Renal cortical epithelial cell (primary cell): ENCODE measurements around the gene SDHAF1. TPM values are rescaled to one million over a fixed set of nuclear protein-coding genes. Genes with fewer than 3 reads are reported as not detected.
"Not testable (repeated sequence)": the region's sequence is repeated elsewhere in the genome, so short reads cannot be mapped to it uniquely, and the experiment has no call there.

ENCODE experiments used
- DNase-seq: peaks from one replicate; pipeline ENCODE4 v3.0.0-alpha.2; 2011; ENCODE audit warnings: low read depth
- total RNA-seq: library from RNA; depleted of rRNA; stranded (reverse); fragments of >200 nt; gene quantifications from 2 replicates; pipeline ENCODE4 v1.2.3, GENCODE V29; 2014

The SDHAF1 gene, protein sequence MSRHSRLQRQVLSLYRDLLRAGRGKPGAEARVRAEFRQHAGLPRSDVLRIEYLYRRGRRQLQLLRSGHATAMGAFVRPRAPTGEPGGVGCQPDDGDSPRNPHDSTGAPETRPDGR
- 9.4 and 10.4 TPM in 2 replicates for total RNA-seq

DNA sequence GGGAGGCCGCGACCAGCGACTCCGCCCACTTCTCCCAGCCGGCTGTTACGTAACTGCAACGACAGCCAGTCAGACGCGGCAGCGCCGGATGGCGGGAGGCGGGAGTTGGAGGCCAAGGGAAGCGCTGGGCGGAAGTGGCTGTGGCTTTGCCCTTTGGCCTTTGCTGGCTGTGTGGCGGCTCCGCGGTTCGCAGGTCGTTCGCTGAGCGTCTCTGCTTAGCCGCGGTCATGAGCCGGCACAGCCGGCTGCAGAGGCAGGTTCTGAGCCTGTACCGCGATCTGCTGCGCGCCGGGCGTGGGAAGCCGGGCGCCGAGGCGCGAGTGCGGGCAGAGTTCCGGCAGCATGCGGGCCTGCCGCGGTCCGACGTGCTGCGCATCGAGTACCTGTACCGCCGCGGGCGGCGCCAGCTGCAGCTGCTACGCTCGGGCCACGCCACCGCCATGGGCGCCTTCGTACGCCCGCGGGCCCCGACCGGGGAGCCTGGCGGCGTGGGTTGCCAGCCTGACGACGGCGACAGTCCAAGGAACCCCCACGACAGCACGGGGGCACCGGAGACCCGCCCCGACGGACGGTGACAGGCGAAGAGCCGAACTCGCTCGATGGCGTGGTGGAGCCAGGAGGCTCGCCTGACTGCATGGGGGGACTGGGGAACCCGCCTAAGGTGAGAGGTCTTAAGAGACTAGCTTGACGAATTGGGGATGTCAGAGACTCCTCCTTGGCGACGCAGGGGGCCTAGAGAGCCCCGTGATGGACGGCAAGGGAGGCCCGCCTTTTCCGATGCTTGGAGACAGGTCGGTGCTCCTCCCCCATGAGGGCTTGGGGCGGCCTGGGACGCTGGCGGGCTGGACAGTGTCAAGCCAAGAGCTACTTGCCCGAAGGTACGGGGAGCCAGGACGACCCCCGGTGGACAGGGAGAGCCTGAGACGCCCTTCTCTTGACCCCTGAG, at the start of gene SDHAF1:
SDHAF1 (plus strand) TSS at position 141 of the 946 bp plus-strand sequence; CDS start at position 228, 87 bp downstream.
- peak; percentile 82 for DNase-seq

DNA sequence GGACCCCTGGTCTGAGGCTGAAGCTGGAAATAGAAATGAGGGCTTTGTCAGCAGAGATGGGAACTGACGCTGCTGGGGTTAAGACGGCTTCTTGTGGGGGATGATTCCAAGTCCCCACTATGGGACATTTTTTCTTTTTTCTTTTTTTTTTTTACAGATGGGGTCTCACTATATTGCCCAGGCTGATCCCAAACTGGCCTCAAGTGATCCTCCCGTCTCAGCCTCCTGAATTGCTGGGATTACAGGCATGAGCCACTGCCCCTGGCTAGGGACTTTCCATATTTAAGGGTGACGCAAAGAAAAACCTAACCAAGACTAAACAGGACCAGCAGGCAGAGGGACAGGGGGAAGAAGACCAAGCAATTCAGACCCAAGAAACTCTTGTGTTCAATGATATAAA, 48.8 kb upstream of the SDHAF1 start:
- DNase-seq: no peak

DNA sequence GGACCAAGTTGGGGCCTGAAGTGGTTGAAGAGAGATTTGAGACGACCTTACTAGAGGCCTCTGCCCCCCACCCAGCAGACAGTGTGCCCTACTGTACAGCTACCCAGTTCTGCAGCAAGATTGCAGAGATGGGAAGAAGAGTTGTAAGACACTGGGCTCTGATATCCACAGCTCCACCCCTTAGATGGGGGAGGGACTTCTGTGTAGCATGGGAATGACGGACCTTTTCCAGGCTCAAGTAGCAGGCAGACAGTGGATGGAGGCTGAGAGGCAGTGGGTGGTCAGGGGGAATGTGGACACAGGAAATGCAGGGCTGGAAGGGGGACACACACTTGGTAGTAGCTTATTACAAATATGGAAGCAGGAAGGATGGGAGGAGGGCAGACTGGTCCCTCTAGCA, 45.9 kb upstream of the SDHAF1 start:
- no peak for DNase-seq

DNA sequence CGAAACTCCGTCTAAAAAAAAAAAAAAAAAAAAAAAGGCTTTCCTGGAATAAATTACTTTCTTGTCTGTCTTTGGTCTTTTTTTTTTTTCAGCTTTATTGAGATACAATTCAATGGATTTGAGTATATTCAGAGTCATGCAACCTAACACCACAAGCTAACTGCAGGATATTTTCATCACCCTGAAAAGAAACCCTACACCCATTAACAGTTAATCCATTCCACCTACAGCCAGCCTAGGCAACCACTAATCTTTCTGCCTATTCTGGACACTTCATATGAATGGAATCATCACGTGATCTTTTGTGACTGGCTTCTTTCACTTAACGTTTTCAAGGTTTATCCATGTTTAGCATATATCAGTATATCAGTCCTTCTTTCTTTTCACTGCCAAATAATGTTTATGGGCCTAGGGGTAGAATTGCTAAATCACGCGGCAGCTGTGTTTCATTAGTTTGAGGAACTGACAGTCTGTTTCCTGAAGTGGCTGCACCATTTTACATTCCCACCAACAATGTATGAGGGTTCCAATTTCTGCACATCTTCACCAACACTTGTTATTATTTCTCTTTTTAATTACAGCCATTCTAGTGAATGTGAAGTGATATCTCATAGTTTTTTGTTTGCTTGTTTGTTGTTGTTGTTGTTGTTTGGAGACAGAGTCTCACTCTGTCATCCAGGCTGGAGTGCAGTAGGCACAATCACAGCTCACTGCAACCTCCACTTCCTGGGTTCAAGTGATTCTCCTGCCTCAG, 38.9 kb upstream of the SDHAF1 start:
- no peak for DNase-seq

DNA sequence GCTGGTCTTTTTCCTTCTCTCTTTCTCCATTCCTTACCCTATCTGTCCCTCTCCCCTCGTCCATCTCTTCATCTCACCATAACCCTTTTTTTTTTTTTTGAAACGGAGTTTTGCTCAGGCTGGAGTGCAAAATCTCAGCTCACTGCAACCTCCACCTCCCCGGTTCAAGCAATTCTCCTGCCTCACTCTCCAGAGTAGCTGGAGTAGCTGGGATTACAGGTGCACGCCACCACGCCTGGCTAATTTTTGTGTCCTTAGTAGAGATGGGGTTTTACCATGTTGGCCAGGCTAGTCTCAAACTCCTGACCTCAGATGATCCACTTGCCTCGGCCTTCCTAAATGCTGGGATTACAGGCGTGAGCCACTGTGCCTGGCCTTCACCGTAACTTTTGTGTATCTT, 37.6 kb upstream of the SDHAF1 start:
- not testable (repeated sequence) for DNase-seq

DNA sequence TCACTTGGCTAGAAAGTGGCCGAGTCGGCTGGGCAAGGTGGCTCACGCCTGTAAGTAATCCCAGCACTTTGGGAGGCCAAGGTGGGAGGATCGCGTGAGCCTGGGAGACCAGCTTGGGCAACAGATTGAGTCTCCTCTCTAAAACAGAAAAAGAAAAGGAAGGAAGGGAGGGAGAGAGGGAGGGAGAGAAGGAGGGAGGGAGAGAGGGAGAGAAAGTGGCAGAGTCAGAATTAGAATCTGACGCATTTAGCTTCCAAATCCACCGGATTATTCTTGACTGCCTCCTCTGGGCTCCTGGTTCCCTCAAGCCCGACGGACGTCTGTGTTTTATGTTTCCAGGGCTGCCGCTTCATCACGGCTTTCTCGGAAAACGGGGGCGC, 36.3 kb upstream of the SDHAF1 start:
- no peak for DNase-seq

DNA sequence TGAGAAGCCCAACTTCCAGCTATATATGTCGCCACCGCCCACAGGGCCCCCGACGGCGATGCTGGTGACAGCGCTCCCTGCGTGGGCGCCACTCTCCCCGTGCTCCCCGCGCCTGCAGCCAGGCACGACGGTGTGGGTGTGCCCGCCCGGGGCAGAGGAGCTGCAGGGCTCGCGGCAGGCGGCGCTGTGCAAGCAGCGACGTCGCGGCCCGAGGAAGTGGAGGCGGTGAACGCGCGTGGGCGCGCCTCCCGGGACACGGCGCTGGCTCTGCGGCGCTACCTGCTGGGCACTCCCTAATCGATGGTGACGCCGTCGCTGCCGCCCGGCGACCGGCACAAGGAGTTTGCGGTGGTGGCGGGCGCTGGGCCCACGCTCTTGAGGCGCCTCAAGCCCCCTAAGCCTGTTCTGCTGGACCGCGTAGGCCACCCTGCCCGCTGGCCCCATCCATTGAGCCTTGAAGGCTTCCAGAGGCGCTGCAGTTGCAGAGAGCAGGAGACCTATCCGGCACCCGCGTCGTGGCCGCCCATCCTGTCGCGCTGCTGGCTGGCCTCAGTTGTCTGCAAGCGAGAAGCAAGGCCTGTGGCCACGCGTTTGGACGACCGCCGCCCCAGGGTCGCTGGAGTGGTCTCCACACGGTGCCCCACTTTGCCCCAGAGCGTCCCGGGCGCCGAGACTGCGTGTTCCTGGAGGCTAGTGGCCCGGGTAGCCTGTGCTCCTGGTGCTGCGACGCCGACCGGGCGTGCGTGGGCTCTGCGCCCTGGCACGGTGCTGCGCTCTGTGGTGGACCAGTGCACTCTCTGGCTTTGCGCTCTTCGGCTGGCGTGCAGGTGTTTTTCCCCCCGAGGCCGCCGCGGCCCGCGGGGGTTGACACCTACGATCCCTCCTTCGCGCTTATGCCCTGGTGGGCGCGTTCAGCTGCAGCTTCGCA, 35.7 kb upstream of the SDHAF1 start:
- no peak for DNase-seq

DNA sequence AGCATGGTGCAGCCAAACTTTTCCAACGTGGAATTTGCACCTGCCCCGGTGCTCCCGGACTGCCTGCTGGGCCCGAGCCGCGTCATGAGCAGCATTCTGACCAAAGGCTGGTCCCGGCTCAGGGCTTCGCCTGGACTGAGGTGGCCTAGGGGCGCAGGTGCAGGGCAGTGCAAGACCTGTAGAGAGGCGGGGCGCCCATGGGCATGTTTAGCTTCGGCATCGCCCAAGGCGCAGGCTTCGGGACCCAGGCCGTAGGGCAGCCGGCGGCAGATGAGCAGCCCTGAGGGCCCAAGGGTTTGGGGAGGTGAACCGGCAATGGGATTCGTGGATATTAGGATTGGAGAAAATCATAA, 35.0 kb upstream of the SDHAF1 start:
- no peak for DNase-seq

DNA sequence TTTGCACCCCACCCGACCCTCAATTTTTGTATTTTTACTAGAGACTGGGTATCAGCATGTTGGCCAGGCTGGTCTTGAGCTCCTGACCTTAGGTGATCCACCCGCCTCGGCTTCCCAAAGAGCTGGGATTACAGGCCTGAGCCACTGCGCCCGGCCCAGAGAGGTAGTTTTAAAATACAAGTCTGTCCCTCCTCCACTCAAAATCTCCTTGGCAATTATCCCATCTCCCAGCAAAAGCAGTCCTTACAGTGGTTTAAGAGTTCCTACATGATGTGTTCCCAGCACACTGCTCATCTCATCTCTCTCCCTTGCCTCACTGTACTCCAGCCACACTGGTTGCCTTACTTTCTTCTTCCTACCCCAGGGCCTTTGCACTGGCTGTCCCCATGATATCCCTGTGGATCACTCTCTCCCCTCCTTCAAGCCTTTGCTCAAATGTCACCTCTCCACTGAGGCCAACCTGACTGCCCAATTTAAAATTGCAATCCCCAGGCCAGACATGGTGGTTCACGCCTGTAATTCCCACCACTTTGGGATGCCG, 34.5 kb upstream of the SDHAF1 start:
- DNase-seq: no peak

DNA sequence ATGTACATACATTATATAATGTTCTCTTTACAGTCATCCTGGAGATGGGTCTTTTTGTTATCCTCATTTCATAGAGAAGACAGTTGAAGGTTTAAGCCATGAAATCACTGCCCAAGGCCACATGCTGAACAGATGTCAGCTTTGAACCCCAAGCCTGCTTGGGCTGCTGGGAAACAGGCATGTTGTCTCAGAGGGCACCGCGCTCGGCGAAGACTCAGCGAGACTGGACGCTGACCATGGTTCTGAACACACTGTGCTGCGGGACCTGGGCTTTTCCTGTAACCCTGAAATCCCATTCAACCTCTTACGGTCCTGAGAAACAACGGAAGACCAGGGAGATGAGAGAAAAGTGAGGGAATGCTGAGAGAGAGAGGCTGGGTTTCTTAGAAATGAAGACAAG, 31.5 kb upstream of the SDHAF1 start:
- DNase-seq: peak; percentile 40

DNA sequence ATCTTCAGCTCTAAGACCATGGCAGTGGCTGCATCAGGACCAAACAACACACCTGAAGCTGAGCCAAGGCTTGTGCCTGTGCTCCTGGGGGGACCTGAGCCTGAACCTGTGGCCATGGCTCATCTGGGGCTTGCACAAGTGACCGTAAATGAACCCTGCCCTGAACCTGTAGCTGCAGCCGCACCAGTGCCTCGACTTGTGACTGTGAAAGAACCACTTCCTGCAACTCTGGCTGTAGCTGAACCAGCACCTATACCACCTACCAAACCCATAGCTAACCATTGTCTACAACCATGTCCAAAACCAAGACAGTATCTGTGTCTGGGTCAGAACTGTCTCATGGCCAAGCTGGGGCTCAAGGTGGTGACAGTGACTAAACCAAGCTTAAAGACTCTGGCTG, 28.2 kb upstream of the SDHAF1 start:
- DNase-seq: no peak

DNA sequence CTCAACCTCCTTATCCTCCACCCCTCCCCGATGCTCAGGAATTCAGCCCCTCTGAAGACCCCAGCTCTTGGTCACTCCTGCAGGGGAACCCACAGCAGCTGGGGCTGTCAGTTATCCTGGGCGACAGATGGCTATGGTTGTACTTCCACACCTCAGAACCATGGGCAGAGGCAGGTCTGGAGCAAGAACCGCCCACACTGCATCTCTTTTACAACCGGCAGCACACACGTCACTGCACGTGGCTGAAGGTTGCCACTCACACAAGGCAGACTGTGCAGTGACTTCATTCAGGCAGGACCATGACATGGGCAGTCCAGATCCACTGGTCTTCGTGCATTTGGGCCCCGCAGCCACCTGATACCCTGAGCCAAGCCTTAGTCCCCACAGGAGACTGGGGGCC, 21.5 kb upstream of the SDHAF1 start:
- no peak for DNase-seq

DNA sequence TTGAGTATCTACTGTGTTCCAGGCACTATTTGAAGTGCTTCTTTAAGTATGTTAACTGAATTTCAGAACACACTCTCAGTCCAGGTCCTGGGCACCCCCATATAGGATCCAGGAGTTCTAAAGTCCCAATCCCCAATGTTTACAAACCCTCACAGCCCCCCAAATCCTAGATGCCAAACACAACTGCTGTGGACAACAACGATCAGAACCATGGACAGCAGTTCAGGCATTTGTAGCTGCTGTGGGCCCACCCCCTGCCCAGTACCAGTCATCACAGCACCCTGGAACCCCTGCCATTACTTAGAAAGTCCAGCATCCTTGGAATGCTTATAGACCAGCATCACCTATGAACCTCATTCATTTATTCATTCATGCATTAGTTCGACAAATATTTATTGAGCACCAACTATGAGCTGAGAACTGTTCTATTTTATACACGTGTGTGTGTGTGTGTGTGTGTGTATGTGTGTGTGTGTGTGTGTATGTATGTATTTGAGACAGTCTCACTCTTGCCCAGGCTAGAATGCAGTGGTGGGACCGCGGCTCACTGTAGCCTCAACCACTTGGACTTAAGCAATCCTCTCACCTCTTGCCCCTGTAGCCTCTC, 19.3 kb upstream of the SDHAF1 start:
- peak; percentile 11 for DNase-seq

DNA sequence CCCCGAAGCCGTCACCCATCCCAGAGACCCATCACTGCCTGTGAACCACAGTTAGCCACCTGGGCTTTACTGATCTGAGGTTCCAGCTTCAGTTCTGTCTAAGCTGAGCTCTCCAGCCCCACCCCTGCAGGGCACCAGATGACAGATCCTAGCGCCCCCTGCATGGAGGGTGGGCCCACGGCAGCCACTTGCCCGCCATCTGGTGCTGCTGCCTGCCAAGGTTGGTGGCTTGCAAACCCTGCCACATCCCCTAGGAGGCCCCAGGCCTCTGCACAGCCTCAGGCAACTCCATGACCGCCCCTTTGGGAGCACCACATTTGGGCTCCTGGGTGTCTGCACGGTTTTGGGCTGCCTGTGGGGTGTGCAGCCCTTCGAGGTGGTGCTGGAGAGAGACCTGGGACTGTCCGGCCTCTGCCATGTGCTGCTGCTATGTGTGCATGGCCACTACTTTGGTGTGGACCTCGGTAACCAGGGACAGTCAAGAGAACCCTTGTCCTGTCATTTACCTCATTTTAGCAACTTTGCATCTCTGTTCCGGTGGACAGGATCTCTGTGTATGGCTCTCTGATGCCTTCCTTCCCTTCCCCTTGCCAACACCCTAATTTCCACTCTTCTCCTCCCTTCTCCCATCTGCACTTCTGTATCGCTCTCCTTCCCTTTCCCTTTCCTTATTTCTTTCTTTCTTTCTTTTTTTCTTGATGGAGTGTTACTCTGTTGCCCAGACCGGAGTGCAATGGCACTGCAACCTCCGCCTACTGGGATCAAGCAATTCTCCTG, 17.4 kb upstream of the SDHAF1 start:
- no peak for DNase-seq

DNA sequence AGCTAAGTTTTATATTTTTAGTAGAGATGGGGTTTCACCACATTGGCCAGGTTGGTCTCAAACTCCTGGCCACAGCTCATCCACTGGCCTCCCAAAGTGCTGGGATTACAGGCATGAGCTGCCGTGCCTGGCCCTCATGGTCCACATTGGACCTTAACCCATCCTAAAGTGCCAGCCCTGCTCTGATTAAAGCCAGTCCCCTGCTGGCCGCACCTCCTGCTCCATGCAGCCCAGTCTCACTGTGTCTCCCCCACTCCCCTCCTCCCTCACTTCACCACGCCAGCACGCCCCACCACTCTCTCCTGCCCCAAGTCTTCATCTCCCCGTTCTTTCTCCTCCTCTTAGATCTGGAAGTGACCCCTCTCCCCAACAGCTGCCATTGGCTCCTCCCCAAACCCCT, 16.7 kb upstream of the SDHAF1 start:
- no peak for DNase-seq

DNA sequence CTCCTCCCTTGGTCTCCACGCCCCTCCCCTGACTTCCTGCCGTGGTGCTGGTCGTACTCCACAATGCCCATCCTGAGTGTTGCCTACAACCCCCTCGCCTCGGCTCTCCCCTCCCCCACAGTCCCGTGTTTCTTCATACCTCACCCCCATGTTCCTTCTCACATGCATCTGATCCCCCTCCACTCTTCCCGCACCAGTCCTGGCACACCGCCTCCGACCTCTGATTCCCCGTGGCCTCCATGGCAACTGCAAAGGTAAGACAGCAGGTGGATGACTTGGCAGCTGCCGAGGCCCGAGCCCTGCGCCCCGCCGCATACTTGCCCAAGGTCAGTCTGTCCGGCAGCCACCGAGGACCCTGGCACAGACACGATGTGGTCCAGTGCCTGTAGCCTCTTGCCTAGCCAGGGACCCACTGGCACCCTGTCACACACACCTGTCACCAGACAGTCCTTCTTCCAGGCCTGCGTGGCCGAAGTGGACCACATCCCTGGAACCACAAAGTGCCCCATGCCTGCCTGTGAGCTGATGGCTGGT, 16.1 kb upstream of the SDHAF1 start:
- no peak for DNase-seq

DNA sequence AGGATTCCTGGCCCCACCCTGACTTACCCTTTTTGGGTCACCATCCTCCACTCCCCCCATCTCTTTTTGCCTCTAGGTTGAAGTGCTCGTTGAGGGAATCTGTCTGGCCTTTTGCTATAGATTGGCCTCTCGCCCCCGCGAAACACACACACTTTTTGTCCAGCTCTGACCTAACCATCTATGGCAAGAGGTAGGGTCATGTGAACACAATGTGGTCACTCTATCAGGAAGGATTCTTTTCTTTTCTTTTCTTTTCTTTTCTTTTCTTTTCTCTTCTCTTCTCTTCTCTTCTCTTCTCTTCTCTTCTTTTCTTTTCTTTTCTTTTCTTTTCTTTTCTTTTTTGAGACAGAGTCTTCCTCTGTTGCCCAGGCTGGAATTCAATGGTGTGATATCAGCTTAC, 14.0 kb upstream of the SDHAF1 start:
- DNase-seq: not testable (repeated sequence)

DNA sequence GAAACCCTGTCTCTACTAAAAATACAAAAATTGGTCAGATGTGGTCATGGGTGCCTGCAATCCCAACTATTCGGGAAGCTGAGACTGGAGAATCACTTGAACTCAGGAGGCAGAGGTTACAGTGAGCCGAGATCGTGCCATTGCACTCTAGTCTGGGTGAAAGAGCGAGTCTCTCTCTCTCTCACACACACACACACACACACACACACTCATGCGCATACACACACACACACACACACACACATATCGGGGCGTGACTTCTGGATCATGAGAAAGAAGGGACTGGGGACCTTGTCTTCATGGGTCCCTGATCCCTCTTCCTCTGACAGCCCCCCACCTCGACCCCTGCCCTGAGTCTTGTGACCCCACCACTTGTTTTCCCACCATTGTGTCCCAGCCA, 11.8 kb upstream of the SDHAF1 start:
- DNase-seq: no peak

DNA sequence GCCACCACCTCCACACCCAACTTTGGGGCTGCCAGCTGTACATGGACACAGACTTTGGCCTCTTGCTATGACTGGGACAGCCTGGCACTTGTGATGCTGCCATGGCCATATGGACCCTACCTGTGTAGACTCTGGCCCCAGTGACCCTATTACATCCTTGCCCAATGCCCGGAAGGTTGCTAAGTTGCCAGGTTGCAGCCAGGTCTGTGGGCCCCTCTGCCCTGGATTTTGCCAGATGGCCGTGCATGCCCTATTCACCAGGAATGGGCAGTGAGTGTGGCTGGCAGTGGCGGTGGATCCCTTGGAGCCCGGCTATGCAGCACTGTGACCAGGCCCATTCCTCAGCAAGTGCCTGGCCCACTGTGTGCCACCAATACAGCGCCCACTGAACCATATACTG, 8.9 kb upstream of the SDHAF1 start:
- no peak for DNase-seq
